ENCODE data around the gene EPHB2. TPM values are rescaled to one million over a fixed set of nuclear protein-coding genes. Genes with fewer than 3 reads are reported as not detected.
"Not testable (repeated sequence)": the region's sequence is repeated elsewhere in the genome, so short reads cannot be mapped to it uniquely, and the experiment has no call there.

The EPHB2 gene
- total and polyA plus RNA-seq, 12 donors: 0.15 to 5.0 (median 0.85) TPM

GRCh38 chr1:22941257-22941656 is 230.6 kb downstream of the EPHB2 start:
- no peak for TF ChIP-seq CTCF (IDR thresholded peaks at IDR 0.05)
- peaks cover 0 to 28% (median 12%) of the 10 kb centered on the region in 7 donors for H3K27me3 ChIP-seq
- no peaks in the 10 kb centered on the region for H3K4me1 ChIP-seq
- intact Hi-C loops (cut with DNase I): no loop called here
- no peak for ATAC-seq
- H3K36me3 ChIP-seq: no peaks in the 10 kb centered on the region
- H3K9me3 ChIP-seq: peaks cover 0 to 24% (median 7%) of the 10 kb centered on the region in 11 donors
- 34 to 42% methylated on average over 2 of the region's 2 CpGs for WGBS, 2 donors
- DNase-seq: no peak
- H3K27ac ChIP-seq: no peak overlapping the region
- no peak overlapping the region for H3K4me3 ChIP-seq

- intact Hi-C loops (cut with DNase I): no loop called here
- ATAC-seq (no peak), DNase-seq (no peak)
- no peak overlapping the region for H3K27ac ChIP-seq
- 82 to 84% methylated on average over 4 of the region's 4 CpGs for WGBS, 2 donors
- peaks cover 0 to 37% (median 16%) of the 10 kb centered on the region in 7 donors for H3K27me3 ChIP-seq
- H3K4me3 ChIP-seq: no peak overlapping the region
- H3K4me1 ChIP-seq: no peaks in the 10 kb centered on the region
- no peaks in the 10 kb centered on the region for H3K36me3 ChIP-seq
- TF ChIP-seq CTCF (IDR thresholded peaks at IDR 0.05): no peak
- peaks cover 0 to 23% (median 7%) of the 10 kb centered on the region in 11 donors for H3K9me3 ChIP-seq
Measured at GRCh38 chr1:22944346-22945055, 233.9 kb downstream of the EPHB2 start.

GRCh38 chr1:22945171-22945570 is 234.5 kb downstream of the EPHB2 start:
- H3K4me1 ChIP-seq; H3K4me3 ChIP-seq; H3K27ac ChIP-seq; ATAC-seq; intact Hi-C loops (cut with DNase I); H3K36me3 ChIP-seq; DNase-seq: not testable (repeated sequence)
- H3K9me3 ChIP-seq: peaks cover 0 to 16% (median 7%) of the 10 kb centered on the region in 11 donors
- H3K27me3 ChIP-seq: peaks cover 0 to 43% (median 16%) of the 10 kb centered on the region in 7 donors
- WGBS, 2 donors: 77 to 84% methylated on average over 5 of the region's 5 CpGs

GRCh38 chr1:22949822-22950331 is 239.2 kb downstream of the EPHB2 start:
- H3K36me3 ChIP-seq: no peaks in the 10 kb centered on the region
- H3K4me1 ChIP-seq: no peaks in the 10 kb centered on the region
- H3K9me3 ChIP-seq: peaks cover 0 to 5% (median 0%) of the 10 kb centered on the region in 11 donors
- peaks cover 0 to 74% (median 49%) of the 10 kb centered on the region in 7 donors for H3K27me3 ChIP-seq
- no peak for TF ChIP-seq CTCF (IDR thresholded peaks at IDR 0.05)
- H3K4me3 ChIP-seq: no peak overlapping the region
- intact Hi-C loops (cut with DNase I): no loop called here
- ATAC-seq (no peak), DNase-seq (no peak)
- 72 to 77% methylated on average over 5 of the region's 5 CpGs for WGBS, 2 donors
- no peak overlapping the region for H3K27ac ChIP-seq

- Histone ChIP-seq H3K27me3 (peaks cover 0 to 67% (median 53%) of the 10 kb centered on the region in 7 donors), H3K4me1 (no peaks in the 10 kb centered on the region), H3K4me3 (no peak overlapping the region), H3K36me3 (no peaks in the 10 kb centered on the region), H3K9me3 (peaks cover 0 to 5% (median 0%) of the 10 kb centered on the region in 11 donors), H3K27ac (no peak overlapping the region)
- WGBS, 2 donors: 76% methylated on average over 3 of the region's 3 CpGs
- intact Hi-C loops (cut with DNase I): no loop called here
- ATAC-seq (no peak), DNase-seq (no peak)
- TF ChIP-seq CTCF (IDR thresholded peaks at IDR 0.05): no peak
Measured at GRCh38 chr1:22951796-22952195, 241.2 kb downstream of the EPHB2 start.
